ENCODE results near the gene SLTM.
A peak's percentile ranks its signal among the peaks of the same experiment; 100 is the strongest.
"Not testable (repeated sequence)": the region's sequence is repeated elsewhere in the genome, so short reads cannot be mapped to it uniquely, and the experiment has no call there.

The SLTM gene

GRCh38 chr15:58934974-58935373 lies 1.5 kb upstream of the SLTM start:
- H3K9me3 ChIP-seq (ENCODE audit: control insufficient read depth, insufficient read depth, low read depth, low read length); H3K4me3 ChIP-seq (ENCODE audit: low read depth, low read length); CTCF ChIA-PET; H3K27ac ChIP-seq (ENCODE audit: extremely low read depth, low read depth, low read length); H3K36me3 ChIP-seq (ENCODE audit: control insufficient read depth in 2 of 2, insufficient read depth in 1 of 2, low read length in 2 of 2); H3K4me1 ChIP-seq (ENCODE audit: control insufficient read depth, insufficient read depth, low read length): not testable (repeated sequence)
- POLR2A ChIA-PET, result interaction anchor here (0.7 kb wide), 1 partner anchor 110 kb away, joined by 3 read pairs; no protein-coding TSS in a partner anchor
- peak; percentile 57; the same call in 1 of the 2 replicates for TF ChIP-seq ZNF121 (tag by site-specific recombination; IDR thresholded peaks at IDR 0.05)

GRCh38 chr15:58934521-58934920 lies 1.0 kb upstream of the SLTM start:
- no peaks in the 10 kb centered on the region for H3K9me3 ChIP-seq (ENCODE audit: control insufficient read depth, insufficient read depth, low read depth, low read length)
- no peak overlapping the region for H3K4me3 ChIP-seq (ENCODE audit: low read depth, low read length)
- H3K27ac ChIP-seq (ENCODE audit: extremely low read depth, low read depth, low read length), result no peak overlapping the region
- TF ChIP-seq ZNF692 (tag by site-specific recombination; IDR thresholded peaks at IDR 0.05) (no peak), ZSCAN18 (tag by site-specific recombination; IDR thresholded peaks at IDR 0.05) (no peak), ZNF792 (tag by site-specific recombination; IDR thresholded peaks at IDR 0.05) (no peak), ZNF701 (tag by site-specific recombination; IDR thresholded peaks at IDR 0.05) (no peak)
- H3K36me3 ChIP-seq (ENCODE audit: control insufficient read depth in 2 of 2, insufficient read depth in 1 of 2, low read length in 2 of 2), result peaks cover 0 to 6% of the 10 kb centered on the region in 2 experiments; a peak in 2 of 3 replicates
- H3K4me1 ChIP-seq (ENCODE audit: control insufficient read depth, insufficient read depth, low read length), result peaks cover 4% of the 10 kb centered on the region; the same call in 1 of the 2 replicates
- ChIA-PET POLR2A (interaction anchor here (0.7 kb wide), 1 partner anchor 110 kb away, joined by 3 read pairs; no protein-coding TSS in a partner anchor), CTCF (no interaction called here)

- Histone ChIP-seq H3K27ac (ENCODE audit: extremely low read depth, low read depth, low read length) (peak overlapping the region; percentile 98; the same call in 1 of the 2 replicates), H3K36me3 (ENCODE audit: control insufficient read depth in 2 of 2, insufficient read depth in 1 of 2, low read length in 2 of 2) (peaks cover 3 to 8% of the 10 kb centered on the region in 2 experiments; a peak in 2 of 3 replicates), H3K4me1 (ENCODE audit: control insufficient read depth, insufficient read depth, low read length) (peaks cover 4% of the 10 kb centered on the region; the same call in 1 of the 2 replicates), H3K4me3 (ENCODE audit: low read depth, low read length) (peak overlapping the region; percentile 68), H3K9me3 (ENCODE audit: control insufficient read depth, insufficient read depth, low read depth, low read length) (no peaks in the 10 kb centered on the region)
- ChIA-PET CTCF (no interaction called here), POLR2A (no interaction called here)
- TF ChIP-seq ZNF521 (tag by site-specific recombination; IDR thresholded peaks at IDR 0.05), result no peak
- TF ChIP-seq ZNF335 (tag by site-specific recombination; conservative IDR thresholded peaks at IDR 0.05), result peak; percentile 28; the same call in 1 of the 2 replicates
These were observed 602 bp upstream of the SLTM start for GRCh38 chr15:58934114-58934447.

GRCh38 chr15:58932710-58933280 lies 684 bp downstream of the SLTM start:
- Histone ChIP-seq H3K9me3 (ENCODE audit: control insufficient read depth, insufficient read depth, low read depth, low read length) (no peaks in the 10 kb centered on the region), H3K27ac (ENCODE audit: extremely low read depth, low read depth, low read length) (peak overlapping the region; percentile 98), H3K4me1 (ENCODE audit: control insufficient read depth, insufficient read depth, low read length) (peaks cover 4% of the 10 kb centered on the region; the same call in 1 of the 2 replicates), H3K4me3 (ENCODE audit: low read depth, low read length) (peak overlapping the region; percentile 92), H3K36me3 (ENCODE audit: control insufficient read depth in 2 of 2, insufficient read depth in 1 of 2, low read length in 2 of 2) (peaks cover 14 to 19% of the 10 kb centered on the region in 2 experiments)
- no peak for TF ChIP-seq ZNF112 (tag by site-specific recombination; IDR thresholded peaks at IDR 0.05)
- TF ChIP-seq PRDM6 (tag by site-specific recombination; IDR thresholded peaks at IDR 0.05), result peak; percentile 27; the same call in 1 of the 2 replicates
- no peak for TF ChIP-seq GLI4 (tag by site-specific recombination; IDR thresholded peaks at IDR 0.05)
- ChIA-PET POLR2A (interaction anchor here (1.0 to 1.2 kb wide), 2 partner anchors 162 to 182 kb away, joined by 3 read pairs; no protein-coding TSS in a partner anchor), CTCF (no interaction called here)

All from HEK293 (cell line).